Testis (tissue), 2 donors: ENCODE results near the gene CD276.

ENCODE experiments used
- CTCF ChIP-seq, 3 experiments: fragments of 450-650 bp in 2 of 3; fragments of 200-600 bp in 1 of 3; sonication (generic) in 1 of 3; IDR thresholded peaks; one replicate each; pipeline ENCODE4 v1.5.1; 2016 to 2019; ENCODE audit warnings: antibody characterized with exemption in 3 of 3, mild to moderate bottlenecking in 2 of 3, moderate library complexity in 1 of 3
- POLR2A ChIP-seq: fragments of 450-650 bp; IDR thresholded peaks from one replicate; pipeline ENCODE4 v1.6.1; 2017; ENCODE audit warnings: antibody characterized with exemption, mild to moderate bottlenecking, moderate library complexity

- TF ChIP-seq CTCF (IDR thresholded peaks at IDR 0.05) = no peak
- TF ChIP-seq POLR2A = no peak
Measured at GRCh38 chr15:73724212-73724611, 40.0 kb downstream of the CD276 start.
